RWPE1 (cell line): ENCODE data around the gene APOE.
A peak's percentile ranks its signal among the peaks of the same experiment; 100 is the strongest.

Experiments used
- CTCF ChIA-PET: fragments of 350-600 bp; sonication (Branson Sonifier 250); formaldehyde crosslinking; extraction: SDS; loops from one replicate; lab custom pipeline; 2021; lab: Yijun Ruan, JAX
- POLR2A ChIA-PET: fragments of 400-600 bp; formaldehyde crosslinking; extraction: SDS; loops from one replicate; lab custom pipeline; 2020; ENCODE audit warnings: antibody characterized with exemption; ENCODE audit not compliant: low non-redundant PET; lab: Yijun Ruan, JAX
- DNase-seq: peaks from one replicate; pipeline ENCODE4 v3.0.0; 2012; ENCODE audit warnings: low spot score
- H3K27ac ChIP-seq: fragments of 450-650 bp; 2 replicates; pipeline ENCODE4 v1.5.1; 2017
- TF ChIP-seq, protein P1 (sequence below): fragments of 450-650 bp; conservative IDR thresholded peaks from 2 replicates; pipeline ENCODE4 v1.5.1; 2017; ENCODE audit warnings: low read depth, mild to moderate bottlenecking

APOE gene

DNA sequence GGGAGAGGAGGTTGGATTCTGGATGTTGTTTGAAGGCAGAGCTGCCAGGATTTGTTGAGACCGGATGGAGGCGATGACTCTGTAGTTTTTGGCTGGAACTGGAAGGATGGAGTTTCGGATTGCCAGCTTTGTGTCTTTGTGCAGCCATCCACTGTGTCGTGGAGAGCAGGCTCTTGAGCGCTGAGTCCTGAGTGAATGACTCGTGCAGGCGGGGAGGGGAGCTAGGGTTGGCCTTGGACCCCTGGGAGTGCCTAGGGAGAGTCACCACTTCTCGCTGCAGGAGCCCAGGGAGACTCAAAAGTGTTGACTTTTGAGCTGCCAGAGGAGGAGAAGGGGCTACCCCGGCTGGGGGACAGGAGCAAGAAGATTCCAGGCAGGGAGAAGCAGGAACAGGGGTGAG is 10.7 kb upstream of the APOE start:
- ChIA-PET CTCF (interaction anchor here (0.6 to 2.1 kb wide), 2 partner anchors 9 to 16 kb away, joined by 5 to 7 read pairs; no protein-coding TSS in a partner anchor), POLR2A (no interaction called here)
- DNase-seq, result no peak
- peak overlapping the region; percentile 5 for H3K27ac ChIP-seq
- TF ChIP-seq, protein P1, sequence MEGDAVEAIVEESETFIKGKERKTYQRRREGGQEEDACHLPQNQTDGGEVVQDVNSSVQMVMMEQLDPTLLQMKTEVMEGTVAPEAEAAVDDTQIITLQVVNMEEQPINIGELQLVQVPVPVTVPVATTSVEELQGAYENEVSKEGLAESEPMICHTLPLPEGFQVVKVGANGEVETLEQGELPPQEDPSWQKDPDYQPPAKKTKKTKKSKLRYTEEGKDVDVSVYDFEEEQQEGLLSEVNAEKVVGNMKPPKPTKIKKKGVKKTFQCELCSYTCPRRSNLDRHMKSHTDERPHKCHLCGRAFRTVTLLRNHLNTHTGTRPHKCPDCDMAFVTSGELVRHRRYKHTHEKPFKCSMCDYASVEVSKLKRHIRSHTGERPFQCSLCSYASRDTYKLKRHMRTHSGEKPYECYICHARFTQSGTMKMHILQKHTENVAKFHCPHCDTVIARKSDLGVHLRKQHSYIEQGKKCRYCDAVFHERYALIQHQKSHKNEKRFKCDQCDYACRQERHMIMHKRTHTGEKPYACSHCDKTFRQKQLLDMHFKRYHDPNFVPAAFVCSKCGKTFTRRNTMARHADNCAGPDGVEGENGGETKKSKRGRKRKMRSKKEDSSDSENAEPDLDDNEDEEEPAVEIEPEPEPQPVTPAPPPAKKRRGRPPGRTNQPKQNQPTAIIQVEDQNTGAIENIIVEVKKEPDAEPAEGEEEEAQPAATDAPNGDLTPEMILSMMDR, result no peak

DNA sequence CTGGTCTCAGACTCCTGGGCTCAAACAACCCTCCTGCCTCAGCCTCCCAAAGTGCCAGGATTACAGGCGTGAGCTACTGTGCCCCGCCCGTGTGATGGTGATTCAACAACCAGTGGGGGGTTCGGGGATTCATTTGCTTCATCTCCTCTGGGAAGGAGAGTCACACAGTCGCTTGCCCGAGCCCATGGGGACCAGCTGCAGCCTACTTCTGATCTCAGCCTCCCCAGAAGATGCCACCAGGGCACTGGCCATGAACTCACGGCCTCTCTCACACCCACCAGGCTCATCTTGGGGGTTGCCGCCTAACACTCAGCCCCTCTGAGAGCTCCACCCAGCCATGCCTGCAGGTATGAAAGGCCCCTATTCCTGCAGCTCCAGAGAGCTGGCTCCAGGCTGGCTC is 7.8 kb upstream of the APOE start:
- DNase-seq, result no peak
- H3K27ac ChIP-seq, result peak overlapping the region; percentile 5
- ChIA-PET CTCF (interaction anchor here (1.4 kb wide), 1 partner anchor 54 kb away, joined by 8 read pairs; no protein-coding TSS in a partner anchor), POLR2A (no interaction called here)
- TF ChIP-seq, protein P1, result no peak

DNA sequence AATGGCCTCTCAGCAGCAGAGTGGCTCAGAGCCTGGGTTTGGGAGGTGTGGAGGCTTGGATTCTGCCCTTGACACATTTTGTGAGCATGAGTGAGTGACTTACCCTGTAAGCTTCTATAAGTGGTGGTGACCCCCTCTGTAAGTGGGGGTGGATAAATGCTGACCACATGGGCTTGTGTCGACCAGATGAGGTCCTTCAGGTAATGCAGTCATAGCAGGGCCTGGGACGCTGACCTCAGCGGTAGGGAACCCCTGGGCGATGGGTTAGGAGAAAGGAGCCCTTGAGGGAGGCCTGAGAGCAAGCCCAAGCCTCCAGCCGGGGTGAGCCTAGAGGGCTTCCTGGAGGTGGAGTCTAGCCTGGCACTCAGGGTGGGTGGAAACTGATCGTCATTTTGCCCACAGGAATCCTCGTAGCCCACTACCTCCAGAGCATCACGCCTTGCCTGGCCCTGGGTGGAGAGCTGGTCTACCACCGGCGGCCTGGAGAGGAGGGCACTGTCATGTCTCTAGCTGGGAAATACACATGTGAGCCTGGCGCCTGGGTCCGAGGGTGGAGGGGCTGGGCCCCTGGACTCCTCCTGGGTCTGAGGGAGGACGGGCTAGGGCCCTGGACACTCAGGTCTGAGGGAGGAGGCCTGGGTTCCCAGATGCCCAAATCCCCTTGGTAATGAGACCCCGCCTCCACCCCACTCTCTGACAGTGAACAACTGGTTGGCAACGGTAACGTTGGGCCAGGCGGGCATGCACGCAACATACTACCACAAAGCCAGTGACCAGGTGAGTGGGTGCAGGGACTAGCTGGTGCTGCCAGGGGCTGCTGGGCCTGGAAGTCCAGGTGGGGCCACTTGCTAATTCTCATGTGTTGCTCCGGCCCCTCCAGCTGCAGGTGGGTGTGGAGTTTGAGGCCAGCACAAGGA is 5.0 kb upstream of the APOE start:
- H3K27ac ChIP-seq, result peak overlapping the region; percentile 42
- POLR2A ChIA-PET, result no interaction called here
- CTCF ChIA-PET, result no interaction called here
- TF ChIP-seq, protein P1, result no peak
- no peak for DNase-seq

DNA sequence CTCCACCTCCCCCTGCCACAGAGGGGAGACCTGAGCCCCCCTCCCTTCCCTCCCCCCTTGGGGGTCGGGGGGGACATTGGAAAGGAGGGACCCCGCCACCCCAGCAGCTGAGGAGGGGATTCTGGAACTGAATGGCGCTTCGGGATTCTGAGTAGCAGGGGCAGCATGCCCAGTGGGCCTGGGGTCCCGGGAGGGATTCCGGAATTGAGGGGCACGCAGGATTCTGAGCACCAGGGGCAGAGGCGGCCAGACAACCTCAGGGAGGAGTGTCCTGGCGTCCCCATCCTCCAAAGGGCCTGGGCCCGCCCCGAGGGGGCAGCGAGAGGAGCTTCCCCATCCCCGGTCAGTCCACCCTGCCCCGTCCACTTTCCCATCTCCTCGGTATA is 2.4 kb upstream of the APOE start:
- ChIA-PET CTCF (interaction anchor here (0.5 to 2.0 kb wide), 14 partner anchors 8 to 381 kb away, joined by 3 to 10 read pairs (median 4); no protein-coding TSS in a partner anchor), POLR2A (interaction anchor here (0.5 kb wide), 1 partner anchor 49 kb away, joined by 4 read pairs; no protein-coding TSS in a partner anchor)
- DNase-seq, result no peak
- H3K27ac ChIP-seq, result peak overlapping the region; percentile 42
- TF ChIP-seq, protein P1, result no peak

DNA sequence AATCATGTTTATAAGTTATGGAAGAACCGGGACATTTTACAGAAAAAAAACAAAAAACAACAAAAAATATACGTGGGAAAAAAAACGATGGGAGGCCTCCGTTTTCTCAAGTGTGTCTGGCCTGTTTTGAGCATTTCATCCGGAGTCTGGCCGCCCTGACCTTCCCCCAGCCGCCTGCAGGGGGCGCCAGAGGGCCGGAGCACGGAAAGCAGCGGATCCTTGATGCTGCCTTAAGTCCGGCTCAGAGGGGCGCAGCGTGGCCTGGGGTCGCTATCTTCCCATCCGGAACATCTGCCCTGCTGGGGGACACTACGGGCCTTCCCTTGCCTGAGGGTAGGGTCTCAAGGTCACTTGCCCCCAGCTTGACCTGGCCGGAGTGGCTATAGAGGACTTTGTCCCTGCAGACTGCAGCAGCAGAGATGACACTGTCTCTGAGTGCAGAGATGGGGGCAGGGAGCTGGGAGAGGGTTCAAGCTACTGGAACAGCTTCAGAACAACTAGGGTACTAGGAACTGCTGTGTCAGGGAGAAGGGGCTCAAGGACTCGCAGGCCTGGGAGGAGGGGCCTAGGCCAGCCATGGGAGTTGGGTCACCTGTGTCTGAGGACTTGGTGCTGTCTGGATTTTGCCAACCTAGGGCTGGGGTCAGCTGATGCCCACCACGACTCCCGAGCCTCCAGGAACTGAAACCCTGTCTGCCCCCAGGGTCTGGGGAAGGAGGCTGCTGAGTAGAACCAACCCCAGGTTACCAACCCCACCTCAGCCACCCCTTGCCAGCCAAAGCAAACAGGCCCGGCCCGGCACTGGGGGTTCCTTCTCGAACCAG is 1.8 kb upstream of the APOE start:
- peak overlapping the region; percentile 42 for H3K27ac ChIP-seq
- ChIA-PET CTCF (interaction anchor here (0.6 to 2.0 kb wide), 15 partner anchors 8 to 381 kb away, joined by 3 to 10 read pairs (median 4); no protein-coding TSS in a partner anchor), POLR2A (interaction anchor here (0.5 kb wide), 1 partner anchor 49 kb away, joined by 4 read pairs; no protein-coding TSS in a partner anchor)
- DNase-seq, result peak; percentile 45
- TF ChIP-seq, protein P1, result peak; percentile 97

DNA sequence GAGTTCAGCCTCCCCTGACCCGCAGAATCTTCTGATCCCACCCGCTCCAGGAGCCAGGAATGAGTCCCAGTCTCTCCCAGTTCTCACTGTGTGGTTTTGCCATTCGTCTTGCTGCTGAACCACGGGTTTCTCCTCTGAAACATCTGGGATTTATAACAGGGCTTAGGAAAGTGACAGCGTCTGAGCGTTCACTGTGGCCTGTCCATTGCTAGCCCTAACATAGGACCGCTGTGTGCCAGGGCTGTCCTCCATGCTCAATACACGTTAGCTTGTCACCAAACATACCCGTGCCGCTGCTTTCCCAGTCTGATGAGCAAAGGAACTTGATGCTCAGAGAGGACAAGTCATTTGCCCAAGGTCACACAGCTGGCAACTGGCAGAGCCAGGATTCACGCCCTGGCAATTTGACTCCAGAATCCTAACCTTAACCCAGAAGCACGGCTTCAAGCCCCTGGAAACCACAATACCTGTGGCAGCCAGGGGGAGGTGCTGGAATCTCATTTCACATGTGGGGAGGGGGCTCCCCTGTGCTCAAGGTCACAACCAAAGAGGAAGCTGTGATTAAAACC is 1.1 kb upstream of the APOE start:
- TF ChIP-seq, protein P1, result peak; percentile 27; the same call in 1 of the 2 replicates
- POLR2A ChIA-PET, result interaction anchor here (0.7 kb wide), 1 partner anchor 147 kb away, joined by 3 read pairs; no protein-coding TSS in a partner anchor
- CTCF ChIA-PET, result interaction anchor here (0.6 to 2.0 kb wide), 8 partner anchors 9 to 358 kb away, joined by 3 to 10 read pairs (median 4); no protein-coding TSS in a partner anchor
- H3K27ac ChIP-seq, result peak overlapping the region; percentile 42
- DNase-seq, result no peak
